SIG-M5 (cell line): ENCODE results near the gene FAM135A.
"Not testable (repeated sequence)": the region's sequence is repeated elsewhere in the genome, so short reads cannot be mapped to it uniquely, and the experiment has no call there.

Experiments used
- DNase-seq: peaks from one replicate; lab custom pipeline; 2025; lab: John Stamatoyannopoulos, UW

The FAM135A gene

GRCh38 chr6:70459699-70460098 is 46.4 kb downstream of the FAM135A start:
- not testable (repeated sequence) for DNase-seq

GRCh38 chr6:70470016-70470415 is 56.7 kb downstream of the FAM135A start:
- DNase-seq: no peak

- DNase-seq: not testable (repeated sequence)
Measured at GRCh38 chr6:70470510-70470909, 57.2 kb downstream of the FAM135A start.

GRCh38 chr6:70474751-70475150 is 61.4 kb downstream of the FAM135A start:
- no peak for DNase-seq

GRCh38 chr6:70479236-70479635 is 65.9 kb downstream of the FAM135A start:
- DNase-seq: no peak

- DNase-seq: not testable (repeated sequence)
Measured at GRCh38 chr6:70486638-70487037, 73.3 kb downstream of the FAM135A start.

- no peak for DNase-seq
Measured at GRCh38 chr6:70489364-70489763, 76.1 kb downstream of the FAM135A start.

GRCh38 chr6:70494833-70495232 is 81.5 kb downstream of the FAM135A start:
- DNase-seq: no peak

GRCh38 chr6:70495790-70496189 is 82.5 kb downstream of the FAM135A start:
- DNase-seq: not testable (repeated sequence)

GRCh38 chr6:70502484-70502883 is 89.2 kb downstream of the FAM135A start:
- DNase-seq: no peak

GRCh38 chr6:70503813-70504465 is 90.6 kb downstream of the FAM135A start:
- DNase-seq: no peak

GRCh38 chr6:70506321-70506720 is 93.0 kb downstream of the FAM135A start:
- DNase-seq: no peak

- no peak for DNase-seq
Measured at GRCh38 chr6:70507161-70507560, 93.9 kb downstream of the FAM135A start.

GRCh38 chr6:70508953-70509352 is 95.6 kb downstream of the FAM135A start:
- DNase-seq: no peak

- DNase-seq: no peak
Measured at GRCh38 chr6:70510600-70510999, 97.3 kb downstream of the FAM135A start.

GRCh38 chr6:70518723-70519122 is 105.4 kb downstream of the FAM135A start:
- DNase-seq: no peak

GRCh38 chr6:70520575-70520974 is 107.3 kb downstream of the FAM135A start:
- no peak for DNase-seq

- DNase-seq: no peak
Measured at GRCh38 chr6:70524721-70525286, 111.5 kb downstream of the FAM135A start.

- no peak for DNase-seq
Measured at GRCh38 chr6:70527071-70527737, 113.9 kb downstream of the FAM135A start.

- no peak for DNase-seq
Measured at GRCh38 chr6:70530023-70530422, 116.7 kb downstream of the FAM135A start.

GRCh38 chr6:70531133-70531532 is 117.8 kb downstream of the FAM135A start:
- no peak for DNase-seq

- DNase-seq: no peak
Measured at GRCh38 chr6:70537266-70537665, 124.0 kb downstream of the FAM135A start.

- no peak for DNase-seq
Measured at GRCh38 chr6:70538376-70538775, 125.1 kb downstream of the FAM135A start.
